Epithelial cell of proximal tubule (primary cell): ENCODE results near the gene GINS2. TPM values are rescaled to one million over a fixed set of nuclear protein-coding genes. Genes with fewer than 3 reads are reported as not detected.

Experiments
- DNase-seq: peaks from one replicate; pipeline ENCODE4 v3.0.0-alpha.2; 2011; ENCODE audit warnings: low read depth
- H3K4me3 ChIP-seq: 2 replicates; pipeline ENCODE4 v1.5.1; 2011; ENCODE audit warnings: low read depth, mild to moderate bottlenecking, low read length
- total RNA-seq: library from RNA; depleted of rRNA; stranded (reverse); fragments of >200 nt; gene quantifications from 2 replicates; pipeline ENCODE4 v1.2.3, GENCODE V29; 2015
- TF ChIP-seq, protein P1 (sequence below): conservative IDR thresholded peaks from 2 replicates; pipeline ENCODE4 v1.5.1; 2012; ENCODE audit warnings: low read depth, mild to moderate bottlenecking, low read length

Gene GINS2
- total RNA-seq, 1 donor from 2014 or later = 40.2 TPM

DNA sequence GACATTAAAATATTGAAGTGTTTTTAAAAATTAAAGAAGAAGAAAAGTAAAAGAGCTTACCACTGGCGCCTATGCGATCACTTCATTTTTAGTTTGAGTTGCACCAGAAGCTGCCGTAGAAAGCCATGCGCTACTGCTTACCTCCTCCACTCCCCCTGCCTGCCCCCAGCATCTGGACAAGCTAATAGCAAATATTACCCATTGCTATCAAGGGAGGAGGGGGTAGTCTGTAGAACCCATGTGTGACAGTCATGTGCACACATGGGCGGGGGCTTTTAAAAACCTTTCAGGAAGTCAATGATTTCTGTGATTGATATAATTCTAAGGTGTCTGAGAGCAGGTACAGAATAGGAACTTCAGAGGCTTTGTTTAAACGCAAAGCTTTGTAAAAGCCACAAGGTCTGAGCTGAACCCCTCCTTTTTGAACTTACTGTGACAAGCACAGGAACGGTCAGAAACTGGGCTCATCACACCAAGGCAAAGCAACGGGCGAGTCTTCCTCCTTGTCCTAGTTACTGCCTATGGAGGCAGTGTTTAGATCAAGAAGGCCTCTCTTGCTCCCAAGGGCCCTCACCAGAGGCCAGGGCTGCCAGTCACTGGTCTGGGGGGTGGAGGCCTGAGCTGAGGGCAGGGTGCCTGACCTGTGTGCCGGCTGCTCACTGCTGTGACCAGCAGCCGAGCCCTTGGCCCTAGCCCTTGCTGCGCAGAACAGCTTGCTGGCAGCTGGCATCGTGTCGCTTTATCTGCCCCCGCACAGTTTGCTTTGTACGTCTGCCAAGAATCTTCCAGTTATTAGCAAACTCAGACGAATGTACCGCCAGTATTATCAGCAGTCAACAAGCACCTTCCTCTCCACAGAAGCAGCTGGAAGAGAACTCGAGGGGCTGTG lies 15.0 kb downstream of the GINS2 start:
- no peak overlapping the region for H3K4me3 ChIP-seq
- TF ChIP-seq, protein P1, sequence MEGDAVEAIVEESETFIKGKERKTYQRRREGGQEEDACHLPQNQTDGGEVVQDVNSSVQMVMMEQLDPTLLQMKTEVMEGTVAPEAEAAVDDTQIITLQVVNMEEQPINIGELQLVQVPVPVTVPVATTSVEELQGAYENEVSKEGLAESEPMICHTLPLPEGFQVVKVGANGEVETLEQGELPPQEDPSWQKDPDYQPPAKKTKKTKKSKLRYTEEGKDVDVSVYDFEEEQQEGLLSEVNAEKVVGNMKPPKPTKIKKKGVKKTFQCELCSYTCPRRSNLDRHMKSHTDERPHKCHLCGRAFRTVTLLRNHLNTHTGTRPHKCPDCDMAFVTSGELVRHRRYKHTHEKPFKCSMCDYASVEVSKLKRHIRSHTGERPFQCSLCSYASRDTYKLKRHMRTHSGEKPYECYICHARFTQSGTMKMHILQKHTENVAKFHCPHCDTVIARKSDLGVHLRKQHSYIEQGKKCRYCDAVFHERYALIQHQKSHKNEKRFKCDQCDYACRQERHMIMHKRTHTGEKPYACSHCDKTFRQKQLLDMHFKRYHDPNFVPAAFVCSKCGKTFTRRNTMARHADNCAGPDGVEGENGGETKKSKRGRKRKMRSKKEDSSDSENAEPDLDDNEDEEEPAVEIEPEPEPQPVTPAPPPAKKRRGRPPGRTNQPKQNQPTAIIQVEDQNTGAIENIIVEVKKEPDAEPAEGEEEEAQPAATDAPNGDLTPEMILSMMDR = no peak
- DNase-seq = no peak

- TF ChIP-seq, protein P1 = no peak
- DNase-seq = no peak
- H3K4me3 ChIP-seq = no peak overlapping the region
Observed at GRCh38 chr16:85670840-85671239, 17.9 kb downstream of the GINS2 start.

DNA sequence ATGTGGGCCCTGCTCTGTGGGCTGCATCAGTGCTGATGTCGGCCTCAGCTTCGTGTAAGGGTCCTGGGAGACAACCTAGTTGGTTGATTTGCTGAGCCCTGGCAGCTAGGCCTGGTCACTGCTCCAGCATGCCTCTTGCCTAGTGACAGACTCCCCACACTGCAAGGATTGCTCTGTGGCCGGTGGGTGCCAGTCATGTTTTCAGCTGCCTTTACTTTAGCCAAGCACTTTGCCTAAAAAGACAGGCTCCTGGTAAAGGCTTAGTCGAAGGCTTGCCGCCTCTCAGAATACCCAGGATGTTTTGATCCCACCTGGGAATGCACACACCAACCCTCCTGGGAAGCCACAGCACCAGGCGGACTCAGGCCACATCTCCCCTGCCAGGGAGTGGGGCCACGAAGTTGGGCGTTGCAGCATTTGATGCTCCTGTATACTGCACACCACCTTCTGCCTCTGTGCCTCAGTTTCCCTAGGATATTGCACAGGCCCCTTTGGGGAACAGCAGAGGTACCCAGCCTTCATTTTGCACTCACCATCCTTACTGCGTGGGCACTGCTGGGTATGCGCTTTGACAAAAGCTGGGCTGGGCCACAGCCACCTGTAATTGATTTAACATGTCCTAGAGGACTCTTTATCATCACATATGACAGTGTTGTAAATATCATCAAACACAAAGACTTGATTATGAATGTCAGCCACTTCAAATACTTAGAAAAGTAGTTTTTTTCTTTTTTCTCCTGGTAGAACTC lies 19.9 kb downstream of the GINS2 start:
- TF ChIP-seq, protein P1 = no peak
- H3K4me3 ChIP-seq = no peak overlapping the region
- no peak for DNase-seq

DNA sequence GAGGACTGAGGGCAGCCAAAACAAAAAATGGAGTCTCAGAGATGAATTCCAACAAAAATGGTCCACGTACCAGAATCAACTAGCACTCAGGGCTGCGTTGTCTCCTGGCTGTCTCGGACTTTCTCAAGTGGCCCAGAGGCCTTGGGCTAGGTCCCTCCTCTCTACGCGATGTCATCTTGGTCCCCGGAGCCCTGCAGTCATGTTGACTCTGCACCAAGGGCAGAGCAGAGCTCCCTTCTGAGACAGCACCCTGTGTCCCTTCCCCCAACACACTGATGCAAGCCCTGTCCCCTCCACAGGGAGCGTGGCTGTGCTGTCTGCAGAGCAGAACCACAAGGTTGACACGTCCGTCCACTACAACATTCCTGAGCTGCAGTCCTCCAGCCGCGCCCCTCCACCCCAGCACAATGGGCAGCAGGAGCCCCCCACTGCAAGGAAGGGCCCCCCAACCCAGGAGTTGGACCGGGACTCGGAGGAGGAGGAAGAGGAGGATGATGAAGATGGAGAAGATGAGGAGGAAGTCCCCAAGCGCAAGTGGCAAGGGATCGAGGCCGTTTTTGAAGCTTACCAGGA lies 20.8 kb downstream of the GINS2 start:
- TF ChIP-seq, protein P1 = no peak
- no peak for DNase-seq
- no peak overlapping the region for H3K4me3 ChIP-seq

GRCh38 chr16:85667261-85667660 lies 21.5 kb downstream of the GINS2 start:
- DNase-seq = no peak
- no peak overlapping the region for H3K4me3 ChIP-seq
- TF ChIP-seq, protein P1 = no peak

DNA sequence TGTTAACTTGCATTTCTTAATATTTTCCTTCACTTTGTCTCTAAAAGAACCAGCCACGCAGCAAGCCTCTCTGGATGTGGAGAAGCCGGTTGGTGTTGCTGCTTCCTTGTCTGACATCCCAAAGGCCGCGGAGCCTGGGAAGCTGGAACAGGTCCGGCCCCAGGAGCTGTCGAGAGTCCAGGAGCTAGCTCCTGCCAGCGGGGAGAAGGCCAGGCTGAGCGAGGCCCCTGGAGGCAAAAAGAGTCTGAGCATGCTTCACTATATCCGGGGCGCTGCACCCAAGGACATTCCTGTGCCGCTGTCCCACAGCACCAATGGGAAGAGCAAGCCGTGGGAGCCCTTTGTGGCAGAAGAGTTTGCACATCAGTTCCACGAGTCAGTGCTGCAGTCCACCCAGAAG lies 22.8 kb downstream of the GINS2 start:
- DNase-seq = no peak
- TF ChIP-seq, protein P1 = no peak
- H3K4me3 ChIP-seq = no peak overlapping the region
